ENCODE measurements around the gene MAD1L1.

- TF ChIP-seq CTCF (IDR thresholded peaks at IDR 0.05; ENCODE audit: low read depth, low read length, missing input control) (no peak), TAF1 (conservative IDR thresholded peaks at IDR 0.05) (no peak), MAX (IDR thresholded peaks at IDR 0.05) (no peak), RAD21 (IDR thresholded peaks at IDR 0.05) (no peak), ATF3 (IDR thresholded peaks at IDR 0.05) (no peak), GABPA (IDR thresholded peaks at IDR 0.05 in 1 of 2, conservative IDR thresholded peaks at IDR 0.05 in 1 of 2) (no peak), ZBTB33 (IDR thresholded peaks at IDR 0.05) (no peak), REST (IDR thresholded peaks at IDR 0.05) (no peak), YY1 (IDR thresholded peaks at IDR 0.05) (no peak), JUND (IDR thresholded peaks at IDR 0.05) (no peak)
These were observed 74.2 kb downstream of the MAD1L1 start for GRCh38 chr7:2158331-2159175.
